HG03045 (cell line): ENCODE measurements around the gene ATP10D.
A peak's percentile ranks its signal among the peaks of the same experiment; 100 is the strongest.

Source experiments
- ATAC-seq: cut with Tn5 transposase; IDR thresholded peaks from one replicate; pipeline ENCODE4 v1.9.1; 2021; ENCODE audit warnings: mild to moderate bottlenecking, moderate library complexity; ENCODE audit not compliant: unreplicated experiment

ATP10D gene

DNA sequence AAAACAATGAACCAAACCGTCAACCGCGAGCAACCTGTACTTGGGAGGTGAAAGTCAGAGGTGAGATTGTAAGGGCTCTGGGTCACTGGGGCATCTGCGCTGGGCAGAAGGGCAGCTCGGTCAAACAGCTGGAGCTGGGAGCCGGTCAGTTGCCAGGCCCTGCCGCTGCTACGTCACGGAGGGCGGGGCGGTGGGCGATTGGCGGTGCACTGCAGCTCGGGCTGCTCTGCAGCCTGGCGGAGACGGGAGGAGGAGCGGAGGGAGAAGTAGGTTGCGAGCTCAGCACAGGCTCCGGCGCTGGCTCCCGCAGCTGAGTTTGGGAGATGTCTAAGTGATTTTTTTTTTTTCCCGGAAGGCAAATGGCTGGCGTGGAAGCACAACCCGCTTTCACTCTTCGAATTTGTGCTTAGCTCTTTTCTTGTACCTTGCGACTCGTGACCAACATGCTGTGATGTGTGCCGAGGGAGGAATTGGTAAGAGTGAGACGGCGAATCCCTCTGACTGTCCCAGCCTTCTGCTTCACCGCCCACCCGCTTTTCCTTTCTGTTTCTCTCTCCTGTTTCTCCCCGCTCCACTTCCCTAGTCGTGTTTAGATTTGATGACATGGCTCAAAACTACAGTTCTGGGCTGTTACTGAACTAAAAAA lies at the start of gene ATP10D:
Gene ATP10D, plus strand, starts transcription at position 229 of the 646 bp plus-strand sequence. CDS start 27,266 bp downstream, outside the sequence.
- peak; percentile 97 for ATAC-seq

DNA sequence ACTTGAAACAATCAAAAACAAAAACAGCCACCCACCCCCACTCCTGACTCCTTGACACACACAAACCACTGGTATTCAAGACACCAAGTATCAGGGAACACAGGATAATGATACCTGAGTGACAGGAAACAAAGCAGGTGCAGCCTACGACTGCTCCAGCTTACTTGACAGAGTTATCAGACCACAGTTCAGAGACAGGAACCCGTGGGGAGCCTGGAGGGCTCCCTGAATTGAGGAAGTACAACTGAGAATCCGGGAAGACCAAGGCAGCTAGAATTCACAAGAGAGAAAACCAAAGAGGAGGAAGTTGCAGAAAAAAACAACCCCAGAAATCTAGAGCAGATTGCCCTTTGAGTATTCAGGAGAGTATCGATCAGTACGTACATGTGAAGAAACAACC lies 42.1 kb upstream of the ATP10D start:
- ATAC-seq: no peak

DNA sequence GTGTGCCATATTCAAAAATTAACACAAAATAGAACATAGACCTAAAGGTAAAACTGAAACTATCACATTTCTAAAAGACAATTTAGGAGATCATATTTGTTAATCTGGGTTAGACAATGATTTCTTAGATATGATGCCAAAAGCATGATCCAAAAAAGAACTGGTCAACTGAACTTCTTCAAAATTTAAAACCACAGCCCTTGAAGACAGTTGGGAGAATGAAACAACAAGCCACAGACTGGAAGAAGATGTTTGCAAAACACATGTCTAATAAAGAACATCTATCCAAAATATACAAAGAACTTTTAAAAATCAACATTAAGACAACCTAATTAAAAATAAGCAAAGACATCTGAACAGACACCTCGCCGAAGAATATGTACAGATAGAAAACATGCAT lies 41.0 kb upstream of the ATP10D start:
- ATAC-seq: no peak

DNA sequence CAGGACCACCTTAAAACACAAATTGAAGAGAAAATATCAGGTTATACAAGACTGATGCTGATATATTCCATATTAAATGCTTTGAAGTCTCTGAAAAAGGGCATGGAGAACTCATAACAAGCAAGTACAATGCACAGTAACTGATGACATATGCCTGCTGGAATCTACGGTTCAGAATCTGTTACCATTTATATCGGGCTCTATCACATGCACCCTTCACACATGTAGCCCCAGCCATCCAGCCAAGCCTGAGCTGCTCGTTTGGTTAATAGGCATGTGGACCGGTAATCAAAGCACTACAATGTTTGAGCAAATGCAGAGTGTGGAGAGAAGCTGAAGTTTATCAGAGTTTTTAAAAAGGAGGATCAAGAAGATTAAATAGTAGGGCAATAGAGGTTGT lies 33.4 kb upstream of the ATP10D start:
- ATAC-seq: no peak

DNA sequence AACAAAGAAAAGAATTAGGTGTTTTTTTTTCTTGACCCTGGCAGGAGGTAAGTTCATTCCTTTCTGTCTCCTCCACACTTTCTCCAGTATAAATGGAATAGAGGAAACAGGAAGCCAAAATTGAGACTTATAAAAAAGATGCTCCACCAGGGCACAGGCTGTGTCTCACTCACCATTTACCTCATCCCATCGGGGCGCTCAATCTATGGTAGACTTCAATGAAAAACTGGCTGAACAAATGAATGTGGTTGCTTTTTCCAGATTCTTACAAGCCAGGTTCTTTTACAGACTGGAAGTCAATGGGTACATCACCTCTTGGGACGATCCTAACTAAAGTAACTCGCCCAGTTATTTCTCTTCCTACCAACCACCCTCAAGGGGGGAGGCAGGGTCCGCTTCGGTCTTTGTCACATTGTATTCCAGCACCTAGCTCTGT lies 22.3 kb upstream of the ATP10D start:
- ATAC-seq: peak; percentile 27

DNA sequence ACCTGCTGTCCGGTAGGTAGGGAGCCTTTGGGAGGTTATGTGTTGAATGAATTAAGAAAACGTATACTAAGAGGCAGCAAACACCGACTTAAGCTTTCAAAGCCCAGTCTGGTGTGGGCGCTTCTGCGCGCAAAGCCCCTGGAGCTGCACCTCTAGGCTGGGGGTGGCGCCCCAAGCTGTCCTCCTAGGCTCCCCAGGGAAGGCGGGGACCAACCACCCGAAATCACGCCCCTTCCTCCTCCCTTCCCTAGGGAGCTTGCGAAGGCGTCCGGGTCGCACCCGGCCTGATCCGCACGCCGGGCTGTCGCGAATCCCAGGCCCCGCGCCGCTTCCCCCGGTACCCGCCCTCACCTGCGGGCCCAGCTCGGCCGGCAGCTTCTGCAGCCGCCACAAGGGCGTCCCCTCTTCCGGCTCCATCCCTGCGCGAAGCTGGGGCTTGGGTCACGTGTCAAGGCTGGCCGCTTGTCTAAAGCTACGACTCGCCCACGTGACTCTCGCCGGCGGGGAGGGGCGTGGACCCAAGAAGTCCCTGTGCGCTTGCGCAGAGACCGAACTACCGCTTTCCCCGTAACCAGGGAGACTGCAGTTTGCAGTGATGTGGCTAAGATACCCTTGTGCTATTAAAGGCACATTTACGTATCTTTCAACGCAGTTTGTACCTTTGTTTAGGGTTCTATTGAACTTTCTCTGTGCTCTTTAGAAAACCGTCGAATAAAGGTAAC lies 21.7 kb upstream of the ATP10D start, which contains the start of gene COMMD8:
Gene COMMD8, minus strand, starts transcription at position 468 of the 722 bp plus-strand sequence. Its CDS starts 51 bp downstream, at position 417.
- peak; percentile 95 for ATAC-seq

DNA sequence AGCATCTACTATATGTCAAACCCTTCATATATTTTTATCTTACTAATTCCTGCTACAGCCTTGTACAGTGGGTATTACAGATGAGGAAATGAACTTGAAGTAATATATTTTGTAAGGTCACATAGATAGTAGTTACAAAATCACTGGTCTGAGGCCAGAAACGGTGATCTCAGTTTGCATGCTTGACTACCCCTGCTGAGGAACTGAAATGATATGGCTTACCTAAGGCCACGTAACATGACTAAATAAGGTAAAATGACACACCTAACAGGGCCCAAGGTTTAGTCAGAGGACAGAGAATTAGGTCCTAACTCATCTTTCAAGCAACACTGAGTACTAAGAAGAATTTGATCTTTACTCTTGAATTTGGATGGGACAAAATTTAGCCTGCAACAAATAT lies 20.1 kb upstream of the ATP10D start:
- ATAC-seq: no peak

DNA sequence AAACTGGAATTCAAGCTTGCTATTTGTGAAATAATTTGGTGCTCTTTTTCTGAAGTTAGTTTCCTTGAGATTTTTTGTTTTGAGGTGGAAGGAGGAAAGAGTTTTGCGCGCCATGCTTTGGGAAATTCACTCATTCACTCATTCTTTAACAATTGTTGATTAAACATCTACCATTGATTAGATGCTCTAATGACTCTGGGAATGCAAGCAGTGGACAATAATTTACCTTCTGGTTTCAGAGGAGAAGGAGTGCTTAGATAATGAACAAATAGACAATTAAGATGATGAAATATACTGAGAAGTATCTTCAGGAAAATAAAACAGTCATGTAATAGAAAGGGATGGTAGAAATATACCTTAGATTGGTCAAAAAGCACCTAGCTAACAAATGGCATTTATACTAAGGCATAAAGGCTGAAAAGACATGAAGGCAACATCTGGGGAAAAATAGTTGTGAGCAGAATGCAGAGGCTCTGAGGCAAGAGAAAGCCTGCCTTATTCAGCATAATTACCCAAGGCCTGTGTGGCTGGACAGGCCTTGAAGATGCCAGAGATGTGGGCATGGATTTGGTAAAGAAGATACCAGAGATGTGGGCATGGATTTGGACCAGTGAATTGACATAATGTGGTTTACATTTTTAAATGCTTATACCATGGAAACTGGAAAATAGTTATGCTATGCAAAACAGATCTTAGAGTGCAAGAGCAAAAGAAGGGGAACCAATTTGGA lies 18.9 kb upstream of the ATP10D start:
- ATAC-seq: no peak

DNA sequence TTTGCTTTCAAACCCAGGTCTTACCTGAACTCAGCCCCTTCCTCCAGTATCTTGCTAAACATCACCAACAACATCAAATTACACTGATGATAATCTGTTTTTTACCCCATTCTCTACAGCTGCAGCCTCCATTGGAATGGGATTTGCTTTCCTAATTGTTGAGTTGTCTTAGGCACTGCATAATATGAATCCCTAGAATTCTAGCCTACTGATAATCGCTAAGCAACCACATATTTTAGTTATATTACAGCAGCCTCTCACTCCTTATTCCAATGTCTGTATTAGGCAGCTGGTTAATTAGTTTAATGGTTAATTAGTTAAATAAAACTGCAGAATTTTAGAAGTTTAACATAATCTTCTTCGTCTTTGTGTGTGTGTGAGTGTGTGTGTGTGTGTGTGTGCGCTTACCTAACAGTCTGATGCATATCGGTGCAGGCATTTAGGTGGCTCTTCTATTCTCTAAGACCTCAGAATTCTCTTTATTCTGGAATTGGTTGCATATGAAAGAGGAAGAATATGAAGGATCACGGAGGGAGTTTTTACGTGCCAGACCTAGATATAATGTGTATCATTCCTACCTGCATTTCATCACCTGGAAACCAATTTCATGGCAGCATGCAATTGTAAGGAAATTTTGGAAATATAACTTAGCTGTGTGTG lies 16.2 kb upstream of the ATP10D start:
- no peak for ATAC-seq

DNA sequence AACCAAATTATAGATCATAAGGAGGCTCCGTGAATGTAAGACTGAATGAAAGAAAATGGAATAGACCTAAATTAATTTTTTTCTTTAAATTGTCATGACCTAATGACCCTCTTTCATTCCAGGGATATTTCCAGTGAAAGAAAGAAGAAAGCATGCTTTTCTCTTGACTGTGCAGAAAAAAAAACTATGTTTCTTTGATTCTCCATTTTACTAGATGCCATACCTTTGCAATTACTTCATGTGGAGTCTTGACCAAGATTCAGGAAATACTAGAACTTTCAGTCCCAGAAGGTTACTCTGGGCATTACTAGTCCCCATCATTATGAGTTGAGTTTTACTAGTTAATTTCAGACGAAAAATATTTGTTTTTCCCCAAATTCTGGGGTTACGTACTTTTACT lies 15.1 kb upstream of the ATP10D start:
- no peak for ATAC-seq

DNA sequence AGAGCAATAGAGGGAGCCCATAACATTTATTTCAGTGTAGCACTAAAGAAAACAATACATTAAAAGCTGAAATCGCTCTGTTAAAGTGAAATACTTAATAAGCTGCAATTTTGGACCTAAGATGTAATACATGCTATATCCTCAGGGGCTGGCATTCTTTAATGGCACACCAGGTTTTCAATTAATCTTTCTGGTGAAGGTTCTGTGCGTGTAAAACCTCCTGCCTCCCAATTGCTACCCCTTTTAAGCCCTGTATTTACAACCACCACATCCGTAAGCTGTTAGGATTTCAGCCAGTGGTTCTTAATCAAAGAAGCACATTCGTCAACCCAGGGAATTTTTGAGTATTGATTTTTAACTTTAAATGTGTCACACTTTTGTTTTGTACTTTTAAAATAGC lies 14.0 kb upstream of the ATP10D start:
- no peak for ATAC-seq

DNA sequence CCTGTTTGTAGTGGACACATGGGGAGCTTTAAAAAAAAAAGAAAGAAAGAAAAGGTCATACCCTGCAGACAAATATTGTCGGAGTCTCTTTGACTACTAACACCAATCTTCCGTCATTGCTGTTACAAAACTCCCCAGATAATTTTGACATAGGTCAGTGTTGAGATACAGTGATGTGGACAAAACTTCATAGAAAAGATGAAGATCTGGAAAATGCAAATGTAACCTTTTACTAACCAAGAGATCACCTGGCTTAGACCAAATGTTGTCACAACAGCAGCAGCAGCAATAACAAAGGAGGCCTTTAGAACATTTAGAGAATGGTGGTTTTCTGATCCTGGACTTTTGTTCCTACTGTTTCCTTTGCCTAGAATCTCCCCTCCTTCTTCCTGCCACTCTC lies 13.5 kb upstream of the ATP10D start:
- ATAC-seq: no peak

DNA sequence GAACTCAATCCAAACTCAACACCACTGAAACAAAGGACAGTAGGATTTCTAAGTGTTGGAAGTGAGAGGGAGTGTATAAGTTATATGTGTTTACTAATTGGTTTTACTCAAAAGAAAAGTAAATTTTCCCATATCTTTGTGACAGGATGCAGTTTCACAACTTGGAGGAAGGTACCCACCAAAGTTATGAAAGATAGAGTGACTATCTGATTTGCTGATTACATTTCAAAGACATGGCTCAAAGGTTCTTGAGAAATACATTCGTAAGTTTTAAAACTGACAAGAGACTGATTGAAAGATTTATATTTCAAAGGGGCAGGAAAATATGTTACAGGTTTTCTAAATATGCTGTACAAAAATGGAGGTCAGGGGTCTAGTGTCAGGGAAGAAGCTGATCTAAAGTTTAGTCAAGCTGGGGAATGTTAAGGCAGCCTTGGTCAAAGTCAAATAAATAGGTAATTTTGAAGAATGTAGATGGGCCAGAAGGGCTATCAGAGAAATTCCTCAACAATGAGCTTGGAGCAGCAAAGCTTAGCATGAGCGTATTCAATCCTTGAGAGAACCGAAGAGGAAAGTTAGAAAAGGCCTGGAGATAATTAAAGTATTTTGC lies 11.8 kb upstream of the ATP10D start:
- ATAC-seq: no peak

DNA sequence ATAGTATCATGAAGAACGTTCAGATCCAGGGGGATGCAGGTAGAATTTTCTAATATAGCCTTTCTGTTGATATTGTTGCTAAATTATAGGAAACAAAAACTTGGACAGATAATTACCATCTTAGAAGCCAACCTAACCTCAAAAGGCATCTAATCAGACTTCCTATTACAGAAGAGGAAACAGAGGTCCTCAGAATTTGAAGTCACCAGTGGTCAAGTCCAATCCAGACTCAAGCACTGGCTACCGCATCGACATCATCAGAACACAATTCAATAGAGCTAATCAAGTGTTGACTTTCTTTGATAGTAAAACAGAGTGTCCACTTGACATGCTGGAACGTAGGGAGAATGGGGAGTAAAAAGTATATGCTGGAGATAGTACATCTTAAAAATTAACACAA lies 10.3 kb upstream of the ATP10D start:
- no peak for ATAC-seq

DNA sequence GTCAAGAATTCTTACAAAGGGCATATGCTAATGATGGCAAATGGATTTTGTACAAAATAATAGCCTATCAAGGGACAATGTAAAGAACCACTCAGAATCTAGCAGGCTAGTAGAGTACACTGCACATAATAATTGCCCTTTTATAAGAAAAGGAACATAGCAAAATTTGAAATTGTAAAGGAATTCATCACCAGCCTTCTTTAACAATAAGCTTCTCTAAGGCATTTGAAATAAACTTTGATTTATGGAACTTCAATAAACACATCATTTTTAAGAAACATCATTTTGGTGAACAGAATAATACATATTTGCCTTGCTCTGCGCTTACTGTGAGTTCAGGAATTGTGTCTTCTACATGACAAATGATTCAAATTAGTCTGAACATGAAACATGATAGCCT lies 9.7 kb upstream of the ATP10D start:
- ATAC-seq: no peak

DNA sequence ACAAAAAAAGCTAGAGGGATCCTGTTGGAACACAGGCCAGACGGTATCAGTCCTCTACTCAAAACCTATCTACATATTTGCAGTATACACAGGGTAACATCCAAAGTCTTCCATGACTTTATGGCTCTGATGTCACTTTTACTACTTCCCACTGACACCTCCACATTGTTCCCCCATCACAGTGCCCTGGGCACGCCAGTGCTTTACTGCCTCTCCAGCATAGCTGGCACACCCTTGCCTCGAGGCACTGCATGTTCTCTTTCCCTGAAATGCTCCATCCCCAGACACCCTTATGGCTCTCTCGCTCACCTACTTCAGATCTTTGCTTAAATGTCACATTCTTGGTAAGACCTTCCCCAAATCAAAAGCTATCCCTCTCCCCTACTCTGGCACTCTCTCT lies 6.3 kb upstream of the ATP10D start:
- ATAC-seq: no peak

DNA sequence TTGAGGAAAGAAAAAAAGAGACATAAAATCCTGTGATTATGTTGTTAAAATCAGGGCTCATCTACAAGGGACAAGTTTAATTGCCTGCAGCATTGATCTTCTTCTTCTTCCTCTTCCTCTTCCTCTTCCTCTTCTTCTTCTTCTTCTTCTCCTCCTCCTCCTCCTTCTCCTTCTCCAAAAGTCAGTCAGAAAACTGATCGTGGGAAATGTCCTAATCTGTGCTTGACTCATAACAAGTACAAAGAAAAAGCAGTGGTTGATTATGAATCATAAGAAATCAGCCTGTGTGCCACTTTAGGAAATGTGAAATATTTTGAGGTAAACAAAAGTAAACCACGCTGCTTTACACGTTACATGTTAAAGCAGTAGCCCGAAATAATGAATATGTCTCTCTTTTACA lies 2.7 kb upstream of the ATP10D start:
- ATAC-seq: no peak

DNA sequence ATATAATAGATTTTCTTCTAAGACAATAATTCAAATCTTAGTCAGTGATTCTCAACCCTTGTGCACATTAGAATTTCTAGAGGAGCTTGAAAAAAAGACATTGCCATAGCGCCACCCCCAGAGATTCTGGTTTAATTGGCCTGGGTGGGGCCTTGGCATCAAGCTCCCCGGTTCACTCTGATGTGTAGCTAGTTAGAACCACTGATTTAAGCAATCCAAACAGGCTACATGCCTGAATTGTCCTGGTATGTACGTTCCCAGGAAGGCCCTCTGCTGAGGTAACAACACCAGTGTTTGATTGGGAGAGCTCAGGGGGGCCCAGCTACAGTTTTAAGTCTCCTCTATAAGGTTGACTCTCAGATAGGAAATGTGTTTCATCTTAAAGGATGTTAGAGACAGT lies 1.3 kb upstream of the ATP10D start:
- peak; percentile 2 for ATAC-seq

DNA sequence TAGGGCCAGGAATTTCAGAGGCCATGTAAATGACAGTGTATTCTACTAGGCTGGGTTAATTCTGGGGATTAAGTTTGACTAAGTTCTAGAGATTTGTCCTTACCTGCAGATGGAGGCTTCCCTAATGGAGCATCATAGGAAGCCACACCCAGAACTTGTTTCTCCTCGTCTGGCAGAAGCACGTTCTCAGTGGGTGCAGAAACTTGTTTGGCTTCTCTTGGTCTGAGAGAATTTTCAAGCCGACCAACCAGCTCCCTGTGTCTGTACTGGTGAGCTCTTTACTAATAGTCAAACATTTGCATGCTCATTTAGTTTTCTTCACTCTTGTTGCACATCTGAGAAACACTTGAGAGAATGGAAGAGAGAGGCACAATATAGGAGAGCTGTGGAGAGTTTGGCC lies 907 bp upstream of the ATP10D start:
- peak; percentile 41 for ATAC-seq

DNA sequence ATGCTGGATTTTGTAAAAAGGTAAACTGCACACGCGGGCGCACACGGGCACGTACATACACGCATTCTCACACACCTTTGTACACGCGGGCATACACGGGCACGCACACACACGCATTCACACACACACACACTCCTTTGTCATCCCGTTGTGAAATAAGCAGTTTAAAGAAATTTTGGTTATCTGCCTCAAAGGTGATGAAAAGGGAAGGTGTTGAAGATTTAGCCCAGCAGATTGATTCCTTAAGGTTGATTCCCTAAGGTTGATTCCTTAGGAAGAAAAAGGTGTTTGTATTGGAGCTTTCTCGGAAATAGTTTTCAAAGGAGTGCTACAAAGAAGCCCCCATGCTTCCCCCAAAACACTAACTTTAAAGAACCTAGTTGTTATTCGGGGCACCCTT lies 693 bp downstream of the ATP10D start:
- ATAC-seq: no peak

DNA sequence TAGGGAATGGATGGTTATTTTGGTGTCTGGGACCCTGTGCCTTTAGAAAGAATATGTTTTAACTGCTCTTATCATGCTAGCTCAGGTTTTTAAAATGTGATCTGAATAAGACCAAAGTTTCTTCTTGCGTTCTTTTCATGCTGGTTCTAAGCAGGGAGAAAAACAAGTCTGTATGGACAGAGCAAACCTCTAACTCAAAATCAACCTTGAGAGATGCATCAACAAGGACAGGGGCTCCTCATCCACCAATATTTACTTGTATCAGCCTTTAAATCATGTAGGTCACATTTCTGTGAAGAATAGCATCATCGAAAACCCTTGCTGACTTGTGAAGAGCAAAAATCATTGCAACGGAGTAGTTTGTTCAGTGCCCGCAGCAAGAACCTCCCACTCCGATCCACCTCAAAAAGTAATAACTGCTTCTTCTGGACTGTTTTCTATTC lies 1.2 kb downstream of the ATP10D start:
- ATAC-seq: no peak
